IPS-18c (cell line): ENCODE results near the gene SORT1.
"Not testable (repeated sequence)": the region's sequence is repeated elsewhere in the genome, so short reads cannot be mapped to it uniquely, and the experiment has no call there.

ENCODE experiments used
- H3K4me3 ChIP-seq: 2 replicates; pipeline ENCODE4 v1.7.0; 2013; ENCODE audit warnings: low read depth, mild to moderate bottlenecking, low read length, moderate library complexity; ENCODE audit not compliant: insufficient read depth
- H3K9me3 ChIP-seq: one replicate; pipeline ENCODE4 v1.6.1; 2013; ENCODE audit warnings: mild to moderate bottlenecking, low read length, moderate library complexity; ENCODE audit not compliant: control insufficient read depth, insufficient read depth

The SORT1 gene

DNA sequence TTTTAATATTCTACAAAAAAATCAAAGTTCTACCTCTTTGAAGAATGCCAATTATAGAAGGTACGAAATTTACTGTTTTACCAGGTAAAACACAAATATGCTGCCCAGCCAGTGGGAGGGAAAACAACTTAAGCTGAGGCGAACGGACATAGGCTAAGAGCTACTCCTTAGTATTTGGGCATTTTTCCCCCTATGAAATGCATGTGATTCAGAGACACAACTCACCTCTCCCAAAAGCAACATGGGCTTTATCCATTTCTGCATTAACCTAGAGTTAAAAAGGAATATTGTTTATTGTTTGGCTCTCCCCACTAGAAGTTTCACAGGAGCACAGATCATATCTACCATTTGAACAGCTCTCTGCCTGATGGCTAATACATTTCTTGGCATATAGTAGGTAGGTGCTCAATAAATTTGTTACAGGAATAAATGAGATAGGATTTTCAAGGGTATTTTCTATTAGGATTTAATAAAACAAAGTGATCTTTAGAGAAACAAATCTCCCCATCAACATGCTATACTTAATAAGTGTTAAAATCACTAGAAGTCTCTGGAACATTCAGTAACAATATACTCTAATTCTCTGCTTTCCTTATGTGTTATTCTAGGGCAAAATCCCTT, 2.4 kb upstream of the SORT1 start:
- H3K9me3 ChIP-seq: no peaks in the 10 kb centered on the region
- no peak overlapping the region for H3K4me3 ChIP-seq

DNA sequence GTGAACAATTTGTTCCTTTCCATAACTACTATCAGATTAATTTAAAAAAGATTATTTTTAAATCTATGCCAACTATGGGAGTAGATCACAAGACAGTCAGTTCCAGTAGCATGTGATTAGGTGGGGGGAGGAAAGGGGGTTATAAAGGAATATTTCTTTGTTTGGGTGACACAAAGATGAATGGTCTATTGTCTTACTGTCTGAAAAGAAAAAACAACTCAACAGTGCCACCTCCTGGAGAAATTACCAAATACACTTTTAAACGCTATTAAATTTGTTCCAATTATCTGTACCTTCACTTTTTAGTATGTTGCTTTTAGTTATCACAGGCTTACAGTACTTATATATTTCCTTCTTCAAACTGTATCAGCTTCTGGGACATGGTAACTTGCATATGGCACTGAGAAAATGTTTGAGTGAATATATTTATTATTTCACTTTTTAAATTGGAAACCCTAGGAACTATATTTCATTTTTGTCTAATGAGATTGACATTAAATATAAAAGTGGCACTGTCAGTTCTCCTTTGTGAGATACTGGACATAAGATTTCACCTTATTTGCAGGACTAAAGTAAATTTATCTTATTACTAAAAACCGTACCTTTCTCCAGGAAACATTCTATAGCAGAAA, 1.7 kb upstream of the SORT1 start:
- no peak overlapping the region for H3K4me3 ChIP-seq
- H3K9me3 ChIP-seq: no peaks in the 10 kb centered on the region

DNA sequence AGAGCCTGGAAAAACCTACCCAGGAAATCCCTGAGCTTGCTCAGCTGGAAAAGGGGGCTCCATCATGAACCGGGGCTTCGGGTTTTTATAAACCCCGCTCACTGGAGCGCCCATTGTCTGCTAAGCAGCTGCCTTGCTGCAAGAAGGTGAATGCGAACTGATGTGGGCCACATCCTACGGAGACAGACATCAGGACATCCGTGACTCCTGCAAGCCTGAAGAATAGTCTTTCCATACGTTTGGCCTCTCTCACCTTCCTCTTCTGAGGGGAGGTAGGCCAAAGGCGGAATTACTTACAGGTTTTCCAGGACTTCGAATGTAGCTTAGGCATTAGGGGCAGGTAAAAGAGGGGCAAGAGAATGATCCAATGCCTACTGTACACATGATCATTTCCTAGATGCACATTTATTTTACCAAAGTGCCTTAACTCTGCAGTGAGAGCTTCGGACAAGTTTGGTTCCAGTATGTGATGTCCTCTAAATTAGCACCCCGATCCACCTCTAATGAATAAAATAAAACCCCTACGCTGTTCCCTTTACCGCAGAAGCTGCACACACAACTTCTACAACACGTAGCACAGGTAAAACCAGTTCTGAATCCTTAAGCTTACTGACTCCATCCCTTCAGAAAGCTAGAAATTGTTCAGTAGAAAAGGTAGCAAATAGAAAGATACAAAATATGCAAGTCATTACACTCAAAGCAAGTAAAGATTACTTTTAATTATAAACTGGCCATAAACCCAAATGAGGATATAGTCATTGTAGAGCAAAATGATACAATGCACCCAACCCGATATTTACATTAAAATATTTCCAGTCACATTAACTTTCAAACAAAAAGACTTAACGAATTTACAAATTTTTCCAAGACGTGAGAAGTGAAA, 866 bp upstream of the SORT1 start:
- Histone ChIP-seq H3K9me3 (no peaks in the 10 kb centered on the region), H3K4me3 (peak overlapping the region; percentile 38)

DNA sequence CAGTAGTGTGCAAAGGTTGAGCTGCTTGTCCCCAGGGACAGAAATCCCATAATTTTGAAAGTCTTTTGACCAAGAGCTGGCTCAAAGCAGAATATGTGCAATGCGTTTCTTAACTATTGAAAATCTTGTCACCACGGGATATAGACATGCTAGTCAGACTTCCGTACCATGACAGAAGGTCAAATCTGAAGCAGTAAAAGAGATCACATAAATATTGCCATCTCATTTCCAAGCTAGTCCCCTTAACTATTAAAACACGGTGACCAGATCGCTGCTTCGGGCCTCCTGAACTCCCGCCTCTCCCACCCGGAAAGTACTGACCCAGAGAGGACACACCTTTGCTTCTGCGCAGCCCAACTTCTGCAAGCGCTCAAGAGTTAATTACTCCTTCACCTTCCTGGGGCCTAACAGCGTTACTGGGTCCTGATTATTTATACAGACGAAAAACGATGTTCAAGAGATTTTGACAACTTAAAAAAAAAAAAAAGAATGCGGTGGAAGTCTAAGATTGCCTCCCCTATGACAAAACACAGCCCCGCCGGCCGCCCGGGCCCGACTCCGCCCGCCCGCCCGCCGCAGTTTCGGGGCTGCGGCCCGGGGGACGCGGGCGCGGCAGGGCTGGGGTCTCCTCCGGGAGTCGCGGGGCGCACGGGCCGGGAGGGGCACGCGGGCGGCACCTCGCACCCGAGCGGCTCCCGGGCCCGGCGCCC, 692 bp downstream of the SORT1 start:
- peak overlapping the region; percentile 56 for H3K4me3 ChIP-seq
- no peaks in the 10 kb centered on the region for H3K9me3 ChIP-seq

DNA sequence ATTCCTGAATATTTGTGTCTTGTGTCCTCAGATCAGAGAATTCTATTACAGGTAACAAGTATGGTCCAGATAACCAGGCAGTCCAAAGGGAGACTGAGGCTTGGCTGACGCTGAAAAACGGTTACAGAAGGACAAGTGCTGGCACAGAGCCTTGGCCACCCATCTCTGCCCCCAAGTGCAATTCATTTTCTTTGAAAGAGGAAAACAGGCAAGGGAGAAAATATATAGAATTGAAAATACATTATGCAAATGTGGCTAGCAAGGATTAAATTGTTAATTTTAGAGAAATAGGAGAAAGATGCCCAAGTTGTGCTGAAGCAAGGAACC, 1.2 kb downstream of the SORT1 start:
- Histone ChIP-seq H3K9me3 (no peaks in the 10 kb centered on the region), H3K4me3 (peak overlapping the region; percentile 56; the same call in 1 of the 2 replicates)

DNA sequence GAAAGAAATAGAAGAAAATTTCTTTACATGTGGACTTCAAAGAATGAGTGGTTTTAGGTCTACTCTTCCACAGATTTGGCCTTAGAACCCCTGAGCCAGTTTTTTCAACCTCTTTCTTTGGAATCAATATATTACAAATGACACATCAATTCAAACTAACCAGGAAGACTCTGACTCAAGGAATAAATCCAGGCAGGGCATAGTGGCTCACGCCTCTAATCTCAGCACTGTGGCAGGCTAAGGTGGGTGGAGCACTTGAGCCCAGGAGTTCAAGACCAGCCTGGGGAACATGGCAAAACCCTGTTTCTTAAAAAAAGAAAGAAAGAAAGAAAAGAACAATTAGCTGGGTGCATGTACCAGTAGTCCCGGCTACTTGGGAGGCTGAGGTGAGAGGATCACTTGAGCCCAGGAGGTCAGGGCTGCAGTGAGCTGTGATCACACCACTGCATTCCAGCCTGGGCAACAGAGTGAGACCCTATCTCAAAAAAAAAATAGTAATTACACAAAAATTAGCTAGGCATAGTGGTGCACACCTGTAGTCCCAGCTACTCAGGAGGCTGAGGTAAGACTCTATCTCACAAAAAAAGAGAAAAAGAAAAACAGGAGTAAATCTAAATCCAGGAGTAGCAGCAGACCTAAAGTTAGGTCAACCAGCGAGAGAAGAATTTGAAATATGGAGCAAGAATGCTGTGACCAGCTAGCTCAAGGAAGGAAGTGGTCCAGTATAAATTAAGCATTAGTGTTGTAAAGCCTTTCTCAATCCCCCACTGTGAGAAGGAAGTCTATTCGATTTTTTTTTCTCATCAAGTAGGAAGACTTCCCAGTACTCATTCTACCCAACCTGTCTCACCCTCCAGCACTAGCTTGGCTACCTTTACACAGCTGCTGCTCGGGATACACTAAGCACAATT, 1.9 kb downstream of the SORT1 start:
- H3K4me3 ChIP-seq: no peak overlapping the region
- H3K9me3 ChIP-seq: no peaks in the 10 kb centered on the region

DNA sequence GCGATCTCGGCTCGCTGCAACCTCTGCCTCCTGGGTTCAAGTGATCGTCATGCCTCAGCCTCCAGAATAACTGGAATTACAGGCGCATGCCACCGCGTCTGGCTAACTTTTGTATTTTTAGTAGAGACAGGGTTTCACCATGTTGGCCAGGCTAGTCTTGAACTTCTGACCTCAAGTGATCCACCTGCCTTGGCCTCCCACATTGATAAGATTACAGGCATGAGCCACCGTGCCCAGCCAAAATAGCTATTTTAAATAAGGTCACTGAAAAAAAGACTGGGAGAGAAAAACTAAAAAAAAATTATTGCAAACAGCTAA, 2.5 kb downstream of the SORT1 start:
- not testable (repeated sequence) for H3K9me3 ChIP-seq, H3K4me3 ChIP-seq

DNA sequence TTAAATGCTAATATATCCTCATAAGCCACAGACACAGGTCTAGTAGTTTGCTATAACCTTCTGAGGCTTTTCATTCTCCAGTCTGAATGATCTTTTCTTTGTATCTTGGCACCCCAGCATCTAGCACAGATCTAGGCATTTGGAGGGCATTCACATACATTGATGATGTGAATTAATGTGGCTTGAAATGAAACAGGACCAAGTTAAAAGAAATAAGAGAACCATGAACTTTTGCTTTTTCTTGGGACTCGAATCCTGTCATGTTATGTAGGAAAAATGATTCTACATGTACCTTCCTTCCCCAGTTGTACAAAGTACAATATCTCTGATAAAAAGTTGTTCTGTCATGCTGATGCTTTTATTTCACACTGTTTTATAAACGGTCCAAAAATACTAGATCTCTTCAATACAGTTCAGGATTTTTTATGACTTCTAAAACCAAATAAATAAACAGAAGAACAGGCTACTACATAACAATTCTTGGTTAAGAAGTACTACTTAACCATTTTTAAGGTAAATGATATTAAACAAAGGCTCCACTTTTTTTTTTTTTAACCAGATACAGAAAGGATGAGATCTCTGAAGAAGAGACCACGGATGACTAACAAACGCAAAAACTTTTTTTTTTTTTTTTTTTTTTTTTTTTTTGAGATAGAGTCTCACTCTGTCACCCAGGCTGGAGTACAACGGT, 3.0 kb downstream of the SORT1 start:
- Histone ChIP-seq H3K9me3 (no peaks in the 10 kb centered on the region), H3K4me3 (no peak overlapping the region)

DNA sequence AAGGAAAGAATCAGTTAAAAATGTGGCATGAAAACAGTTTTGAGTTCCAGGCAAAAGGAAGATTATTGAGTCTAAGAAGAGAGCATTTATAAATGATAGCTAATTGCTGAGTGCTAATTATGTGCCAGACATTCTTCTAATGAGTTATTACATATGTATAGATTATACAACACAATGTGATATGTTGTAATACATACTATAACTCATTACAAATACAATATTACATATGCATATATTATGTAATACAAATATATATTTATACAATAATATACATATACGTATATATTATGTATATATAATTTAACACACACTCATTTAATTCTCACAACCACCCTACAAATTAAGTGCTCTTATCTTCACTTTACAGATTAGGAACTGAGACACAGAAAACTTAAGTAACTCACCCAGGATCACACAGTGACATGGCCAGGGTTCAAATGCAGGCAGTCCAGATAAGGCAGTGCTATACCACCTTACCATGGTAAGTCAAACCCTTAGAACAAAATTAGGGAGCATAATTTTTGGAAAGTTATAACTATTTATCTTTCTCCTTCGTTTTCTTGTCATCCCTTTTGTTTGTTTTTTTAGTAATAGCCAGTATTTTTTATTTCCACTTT, 4.0 kb downstream of the SORT1 start:
- Histone ChIP-seq H3K9me3 (no peaks in the 10 kb centered on the region), H3K4me3 (no peak overlapping the region)

DNA sequence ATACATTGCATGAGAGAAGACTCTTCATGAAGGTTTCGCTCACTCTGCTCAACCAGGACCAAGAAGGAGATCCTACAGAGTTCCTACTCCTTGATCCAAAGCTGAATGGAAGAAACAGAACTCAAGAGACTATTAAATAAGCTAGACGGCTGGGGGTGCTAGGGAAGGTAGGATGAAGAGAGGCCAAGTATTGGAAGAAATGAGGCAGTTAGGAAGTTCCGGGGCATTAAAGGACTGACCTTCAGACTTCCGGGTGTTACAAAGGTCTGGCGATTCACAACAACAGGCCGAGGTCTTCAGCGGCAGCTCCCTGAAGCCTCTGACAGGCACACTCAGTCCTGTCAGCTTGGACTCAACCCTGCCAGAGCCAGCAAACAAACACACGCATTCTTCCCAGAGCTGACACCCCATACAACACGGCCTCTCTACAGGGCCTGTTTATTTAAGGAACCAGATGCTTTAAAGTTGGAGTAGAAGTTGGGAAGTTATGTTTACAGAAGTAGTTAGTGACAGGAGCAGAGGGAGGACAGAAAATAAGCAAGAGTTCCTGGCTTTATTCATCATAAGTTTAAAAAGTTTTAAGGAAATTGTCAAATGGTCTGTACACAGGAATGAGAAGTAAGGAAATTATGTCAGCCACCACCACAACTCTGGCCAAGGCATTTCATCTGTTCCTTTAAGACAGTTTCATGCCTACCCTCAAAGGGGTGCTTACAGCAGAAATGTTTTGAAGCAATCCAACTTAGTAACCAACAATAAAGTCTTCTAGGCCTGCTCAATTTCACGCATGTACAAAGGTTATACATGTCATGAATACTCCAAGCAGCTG, 4.7 kb downstream of the SORT1 start:
- Histone ChIP-seq H3K9me3 (no peaks in the 10 kb centered on the region), H3K4me3 (no peak overlapping the region)

DNA sequence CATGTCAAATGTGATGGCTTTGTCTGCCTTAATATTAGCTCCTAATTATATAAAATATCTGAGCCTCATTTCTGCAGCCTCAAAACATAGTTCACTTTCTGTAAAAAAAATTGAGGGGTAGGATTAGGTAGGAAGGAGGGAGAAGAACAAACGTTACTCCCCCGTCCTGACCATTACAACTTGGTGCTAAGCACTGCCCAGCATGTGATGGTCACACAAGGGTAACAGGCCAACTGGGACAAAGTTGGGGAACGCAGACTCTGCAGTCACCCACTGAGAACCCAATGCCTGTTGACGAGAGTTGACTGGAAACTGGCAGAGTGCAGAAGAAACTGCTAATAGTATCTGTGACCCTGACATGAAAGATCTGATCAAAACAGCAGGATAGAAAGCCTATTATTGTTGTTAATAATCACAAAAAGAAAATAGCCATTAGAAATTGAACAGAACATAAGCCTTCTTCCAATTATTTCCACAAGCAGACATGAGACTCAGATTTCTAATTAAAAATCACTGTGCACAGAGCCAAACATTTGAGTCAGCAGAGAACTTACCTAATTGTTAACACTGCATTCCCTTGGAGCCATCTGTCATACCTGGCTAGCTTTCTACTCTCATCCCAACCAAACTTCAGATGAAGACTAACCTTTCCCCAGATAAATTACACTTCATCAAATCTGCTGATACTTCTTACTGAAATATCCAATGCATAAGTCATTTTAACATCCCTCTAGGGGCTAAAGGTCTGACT, 5.5 kb downstream of the SORT1 start:
- Histone ChIP-seq H3K9me3 (no peaks in the 10 kb centered on the region), H3K4me3 (no peak overlapping the region)

DNA sequence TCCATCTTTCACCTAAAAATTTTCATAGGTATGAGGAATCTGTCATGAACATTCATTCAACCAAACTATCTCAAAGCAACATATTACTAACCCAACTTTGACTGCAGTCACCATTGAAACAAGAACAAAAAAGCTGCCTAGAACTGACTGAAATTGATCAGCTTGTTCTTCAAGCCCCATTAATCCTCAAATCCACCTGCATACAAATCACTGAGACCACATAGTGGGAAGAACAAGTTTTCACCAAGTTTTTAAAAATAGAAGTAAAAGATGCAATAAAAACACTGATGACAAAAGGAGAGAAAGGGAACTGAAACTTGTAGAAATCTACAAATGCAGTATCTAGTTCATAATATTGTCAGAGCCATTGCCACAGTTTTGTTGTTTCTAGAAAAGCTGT, 6.1 kb downstream of the SORT1 start:
- Histone ChIP-seq H3K9me3 (no peaks in the 10 kb centered on the region), H3K4me3 (no peak overlapping the region)

DNA sequence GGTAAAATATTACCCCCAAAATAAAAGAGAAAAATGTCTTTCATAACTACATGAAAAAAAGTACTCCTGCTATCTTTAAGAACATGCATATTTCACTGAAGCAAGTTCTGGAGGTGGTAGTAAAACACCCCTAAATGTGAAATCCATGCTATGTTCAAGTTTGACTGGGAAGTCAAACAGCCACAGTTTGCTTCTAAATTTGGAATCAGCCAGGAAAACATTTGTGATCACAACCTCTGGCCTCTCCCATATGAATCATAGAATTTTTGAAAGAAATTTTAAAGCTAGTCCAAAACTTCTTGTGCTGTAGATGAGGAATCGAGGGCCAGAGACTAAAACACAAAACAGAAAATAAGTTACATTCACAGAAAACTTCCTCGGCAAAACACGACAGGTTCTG, 6.6 kb downstream of the SORT1 start:
- Histone ChIP-seq H3K4me3 (no peak overlapping the region), H3K9me3 (no peaks in the 10 kb centered on the region)

DNA sequence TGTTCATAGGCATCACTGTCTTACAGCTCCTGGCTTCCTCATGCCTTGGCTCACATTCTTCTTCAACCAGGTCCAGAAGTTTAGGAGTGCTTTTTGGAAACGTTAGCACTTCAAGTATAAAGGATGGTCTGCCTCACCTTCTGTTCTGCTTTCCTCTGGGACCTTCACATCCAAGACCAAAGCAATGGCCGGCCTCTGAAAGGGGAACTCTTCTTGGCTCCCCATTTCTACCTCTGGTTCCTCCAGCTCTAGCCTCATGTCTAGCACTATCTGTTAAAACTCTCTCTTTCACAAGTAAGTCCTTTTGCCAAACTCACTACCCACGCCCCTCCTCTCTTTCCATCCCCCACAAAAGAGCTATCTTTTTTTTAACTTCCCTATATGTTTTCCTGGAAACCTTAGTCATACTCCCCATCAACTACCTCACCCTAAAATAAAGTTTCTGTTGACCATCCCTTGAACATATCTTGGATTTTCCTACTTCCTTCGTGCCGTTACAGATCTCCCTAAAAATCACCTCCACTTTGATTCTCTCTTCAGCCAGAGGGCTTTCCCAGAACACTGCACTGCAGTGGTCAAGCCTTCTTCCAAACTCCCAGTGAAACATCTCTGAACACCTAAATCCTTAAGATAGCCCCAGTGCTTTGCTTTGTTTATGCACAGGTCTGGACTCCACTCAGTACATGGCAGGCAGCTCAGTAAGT, 7.9 kb downstream of the SORT1 start:
- no peak overlapping the region for H3K4me3 ChIP-seq

More for the DNA sequence above, 7.9 kb downstream of the SORT1 start:
- H3K9me3 ChIP-seq: no peaks in the 10 kb centered on the region
